Dermis microvascular lymphatic vessel endothelial cell (primary cell): Measurements from ENCODE around the gene DPCD. TPM values are rescaled to one million over a fixed set of nuclear protein-coding genes. Genes with fewer than 3 reads are reported as not detected.

ENCODE experiments used
- DNase-seq, 2 donors: peaks; one replicate each; pipeline versions ENCODE4 v3.0.0 to v3.0.0-alpha.2; 2010; ENCODE audit warnings: low read depth in 2 of 2
- total RNA-seq: library from RNA; depleted of rRNA; stranded (reverse); fragments of >200 nt; gene quantifications from 2 replicates; pipeline ENCODE4 v1.2.1, GENCODE V29; 2014

The DPCD gene
- total RNA-seq, 1 donor from 2014 or later, result 16.4 TPM

GRCh38 chr10:101567165-101568006 is 20.7 kb upstream of the DPCD start:
- no peak for DNase-seq

- no peak for DNase-seq
Measured at GRCh38 chr10:101568054-101568745, 19.9 kb upstream of the DPCD start.

GRCh38 chr10:101569323-101569621 is 18.8 kb upstream of the DPCD start:
- no peak for DNase-seq

GRCh38 chr10:101569622-101570427 is 18.3 kb upstream of the DPCD start:
- DNase-seq, result peak in 1 of 2 donors; percentile 60

- DNase-seq, result no peak
Measured at GRCh38 chr10:101570428-101571270, 17.5 kb upstream of the DPCD start.

- no peak for DNase-seq
Measured at GRCh38 chr10:101571271-101571925, 16.7 kb upstream of the DPCD start.

- DNase-seq, result no peak
Measured at GRCh38 chr10:101572126-101572525, 16.0 kb upstream of the DPCD start.

GRCh38 chr10:101572785-101573184 is 15.3 kb upstream of the DPCD start:
- DNase-seq, result no peak

GRCh38 chr10:101573885-101574753 is 14.0 kb upstream of the DPCD start:
- no peak for DNase-seq

- DNase-seq, result no peak
Measured at GRCh38 chr10:101575091-101575490, 13.0 kb upstream of the DPCD start.

GRCh38 chr10:101575580-101576210 is 12.4 kb upstream of the DPCD start:
- DNase-seq, result no peak

- DNase-seq, result no peak
Measured at GRCh38 chr10:101576211-101576863, 11.8 kb upstream of the DPCD start.

GRCh38 chr10:101577121-101577871 is 10.8 kb upstream of the DPCD start:
- no peak for DNase-seq

- DNase-seq, result no peak
Measured at GRCh38 chr10:101578192-101578591, 9.9 kb upstream of the DPCD start.

GRCh38 chr10:101578803-101579515 is 9.2 kb upstream of the DPCD start:
- no peak for DNase-seq

- no peak for DNase-seq
Measured at GRCh38 chr10:101579516-101579870, 8.6 kb upstream of the DPCD start.
